Breast epithelium (tissue), 4 donors: Measurements from ENCODE around the gene ZBTB37. TPM values are rescaled to one million over a fixed set of nuclear protein-coding genes. Genes with fewer than 3 reads are reported as not detected.

Experiments
- DNase-seq, 2 donors: peaks; one replicate each; pipeline ENCODE4 v3.0.0-alpha.2; 2019; ENCODE audit warnings: low spot score in 2 of 2
- H3K27ac ChIP-seq, 2 donors: fragments of 200-600 bp; sonication (generic) in 1 of 2; one replicate each; pipeline ENCODE4 v1.5.1; 2016 to 2019; ENCODE audit warnings: mild to moderate bottlenecking in 1 of 2
- H3K27me3 ChIP-seq, 2 donors: fragments of 200-600 bp; sonication (generic) in 1 of 2; one replicate each; pipeline versions ENCODE4 v1.5.1 to v1.6.0; 2017 to 2019; ENCODE audit warnings: control low read depth in 1 of 2, mild to moderate bottlenecking in 1 of 2
- H3K36me3 ChIP-seq: fragments of 200-600 bp; one replicate; pipeline ENCODE4 v1.5.1; 2019
- H3K4me1 ChIP-seq, 2 donors: fragments of 200-600 bp; sonication (generic); one replicate each; pipeline ENCODE4 v1.5.1; 2016 to 2019; ENCODE audit warnings: control low read depth in 1 of 2
- H3K4me3 ChIP-seq, 3 donors: fragments of 200-600 bp; sonication (generic); 1 replicate in 2 of 3; 2 replicates in 1 of 3; pipeline ENCODE4 v1.5.1; 2016 to 2019; ENCODE audit warnings: mild to moderate bottlenecking in 3 of 3, moderate library complexity in 2 of 3
- H3K9me3 ChIP-seq, 2 donors: fragments of 200-600 bp; sonication (generic) in 1 of 2; one replicate each; pipeline ENCODE4 v1.5.1; 2016 to 2019; ENCODE audit warnings: control low read depth in 1 of 2
- CTCF ChIP-seq, 3 donors: fragments of 450-650 bp; IDR thresholded peaks; one replicate each; pipeline ENCODE4 v1.5.1; 2016 to 2017; ENCODE audit warnings: antibody characterized with exemption in 3 of 3, mild to moderate bottlenecking in 3 of 3, moderate library complexity in 3 of 3
- POLR2A ChIP-seq: fragments of 450-650 bp; IDR thresholded peaks from one replicate; pipeline ENCODE4 v1.6.1; 2016; ENCODE audit warnings: antibody characterized with exemption, mild to moderate bottlenecking, moderate library complexity
- POLR2AphosphoS5 ChIP-seq, 3 donors: sonication (generic); formaldehyde crosslinking; IDR thresholded peaks; one replicate each; pipeline ENCODE4 v1.6.1; 2017; ENCODE audit warnings: antibody characterized with exemption in 3 of 3
- intact Hi-C: fragments of 100-400 bp; cut with DNase I; formaldehyde crosslinking; loops from one replicate; pipeline ENCODE4 v1.15.1; 2023; ENCODE audit warnings: low total_unique reads
- total RNA-seq, 3 donors: library from RNA; depleted of rRNA; stranded (reverse); fragments of >200 nt; gene quantifications; one replicate each; pipeline ENCODE4 v1.1.0, GENCODE V29; 2016

The ZBTB37 gene
- total RNA-seq, 3 donors from 2014 or later = 10.2 to 15.7 (median 15.4) TPM

- Histone ChIP-seq H3K4me3 (no peak overlapping the region), H3K4me1 (peaks cover 0 to 4% of the 10 kb centered on the region in 2 donors), H3K36me3 (no peaks in the 10 kb centered on the region), H3K27ac (no peak overlapping the region), H3K9me3 (no peaks in the 10 kb centered on the region), H3K27me3 (no peaks in the 10 kb centered on the region)
- intact Hi-C loops = no loop called here
- DNase-seq = no peak
- TF ChIP-seq CTCF (IDR thresholded peaks at IDR 0.05) (no peak), POLR2AphosphoS5 (IDR thresholded peaks at IDR 0.05) (no peak), POLR2A (no peak)
Measured at GRCh38 chr1:173862769-173863223, 5.4 kb upstream of the ZBTB37 start.

GRCh38 chr1:173863224-173864161, 4.7 kb upstream of the ZBTB37 start:
- Histone ChIP-seq H3K27ac (no peak overlapping the region), H3K27me3 (no peaks in the 10 kb centered on the region), H3K4me3 (no peak overlapping the region), H3K4me1 (peaks cover 0 to 4% of the 10 kb centered on the region in 2 donors), H3K36me3 (no peaks in the 10 kb centered on the region), H3K9me3 (no peaks in the 10 kb centered on the region)
- no peak for TF ChIP-seq POLR2AphosphoS5 (IDR thresholded peaks at IDR 0.05)
- no peak for TF ChIP-seq POLR2A
- TF ChIP-seq CTCF (IDR thresholded peaks at IDR 0.05) = no peak
- intact Hi-C loops = no loop called here
- DNase-seq = no peak

GRCh38 chr1:173864179-173864867, 3.9 kb upstream of the ZBTB37 start:
- no peaks in the 10 kb centered on the region for H3K36me3 ChIP-seq
- DNase-seq = no peak
- no peaks in the 10 kb centered on the region for H3K9me3 ChIP-seq
- no peaks in the 10 kb centered on the region for H3K27me3 ChIP-seq
- H3K27ac ChIP-seq = peak overlapping the region in 1 of 2 donors; percentile 21
- peak overlapping the region in 1 of 3 donors; percentile 2 for H3K4me3 ChIP-seq
- intact Hi-C loops = no loop called here
- H3K4me1 ChIP-seq = peaks cover 0 to 4% of the 10 kb centered on the region in 2 donors
- TF ChIP-seq POLR2A = no peak
- no peak for TF ChIP-seq CTCF (IDR thresholded peaks at IDR 0.05)
- TF ChIP-seq POLR2AphosphoS5 (IDR thresholded peaks at IDR 0.05) = no peak

GRCh38 chr1:173865468-173866164, 2.6 kb upstream of the ZBTB37 start:
- peak overlapping the region in 1 of 2 donors; percentile 34 for H3K27ac ChIP-seq
- H3K4me1 ChIP-seq = peaks cover 0 to 4% of the 10 kb centered on the region in 2 donors
- intact Hi-C loops = no loop called here
- no peaks in the 10 kb centered on the region for H3K36me3 ChIP-seq
- peak overlapping the region in 2 of 3 donors; percentile 76 to 81 for H3K4me3 ChIP-seq
- TF ChIP-seq POLR2A (no peak), CTCF (IDR thresholded peaks at IDR 0.05) (no peak), POLR2AphosphoS5 (IDR thresholded peaks at IDR 0.05) (no peak)
- no peaks in the 10 kb centered on the region for H3K27me3 ChIP-seq
- no peaks in the 10 kb centered on the region for H3K9me3 ChIP-seq
- no peak for DNase-seq
